Cardiac septum (tissue), 1 donor: Measurements from ENCODE around the gene PPM1E. TPM values are rescaled to one million over a fixed set of nuclear protein-coding genes. Genes with fewer than 3 reads are reported as not detected.

Experiments
- DNase-seq: peaks from one replicate; pipeline ENCODE4 v3.0.0-alpha.2; 2020; ENCODE audit warnings: low spot score
- intact Hi-C: fragments of 100-400 bp; cut with DNase I; formaldehyde crosslinking; loops from one replicate; pipeline ENCODE4 v1.14.0; 2022
- total RNA-seq: library from RNA; stranded (reverse); fragmentation: NEBNext Ultra II Directional; extraction: Animal tissue kit (Norgen Biotek cat#: 25700); gene quantifications from one replicate; pipeline ENCODE4 v1.2.1, GENCODE V29; 2021
- donor health status: DM: no; HTN: no; CAD: no.

PPM1E gene
- total RNA-seq, 1 donor from 2014 or later = 1.1 TPM

DNA sequence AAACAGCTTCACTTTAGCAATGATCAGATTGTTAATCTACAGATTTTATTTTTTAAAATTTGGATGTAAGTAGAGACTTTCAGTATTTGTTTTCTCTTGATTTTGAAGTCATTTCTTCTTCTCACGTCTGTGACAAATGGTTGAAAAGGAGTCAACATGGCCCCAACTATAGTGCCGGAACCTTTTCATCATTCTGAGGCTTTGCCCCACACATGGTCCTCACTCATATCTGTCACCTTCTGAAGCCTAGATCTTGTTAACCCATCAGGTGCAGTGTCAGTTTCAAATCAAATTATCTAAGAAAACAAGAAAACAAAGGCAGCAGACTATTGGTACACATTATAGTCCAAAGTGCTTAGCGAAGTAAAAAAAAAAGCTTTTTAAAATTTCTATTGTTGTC lies 227.0 kb downstream of the PPM1E start:
- intact Hi-C loops = no loop called here
- no peak for DNase-seq

DNA sequence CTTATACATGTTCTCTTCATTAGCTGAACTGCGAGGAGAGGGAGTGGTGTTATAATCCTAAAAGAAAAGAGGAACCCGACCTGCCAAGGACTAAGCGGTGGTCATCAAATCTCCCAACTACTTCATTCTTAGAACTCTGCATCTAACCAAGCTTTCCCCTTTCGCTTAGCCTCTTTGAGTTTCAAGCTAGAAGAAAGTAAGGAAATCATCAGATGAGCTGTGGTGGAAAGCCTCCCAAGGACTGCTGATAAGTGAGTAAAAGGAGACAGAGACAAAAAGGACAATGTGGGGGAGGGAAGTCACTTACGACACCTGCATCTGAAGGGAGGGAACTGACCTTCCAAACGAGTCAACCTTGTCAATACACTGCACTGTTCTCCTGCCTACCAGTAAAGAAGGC lies 229.7 kb downstream of the PPM1E start:
- intact Hi-C loops = no loop called here
- no peak for DNase-seq

DNA sequence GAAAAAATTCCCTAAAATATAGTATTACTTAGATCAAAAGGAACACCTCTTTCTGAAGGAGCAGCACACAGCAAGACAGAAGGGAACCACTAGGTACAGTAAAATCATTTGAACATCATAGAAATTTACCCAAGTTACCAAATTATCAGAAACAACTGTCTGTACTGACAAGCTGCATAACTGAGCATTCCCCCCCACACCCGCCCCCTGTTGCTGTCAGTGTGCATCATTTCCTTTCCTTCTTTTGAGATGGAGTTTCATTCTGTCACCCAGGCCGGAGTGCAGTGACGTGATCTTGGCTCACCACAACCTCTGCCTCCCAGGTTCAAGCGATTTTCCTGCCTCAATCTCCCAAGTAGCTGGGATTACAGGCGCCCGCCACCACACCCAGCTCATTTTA lies 230.3 kb downstream of the PPM1E start:
- no peak for DNase-seq

DNA sequence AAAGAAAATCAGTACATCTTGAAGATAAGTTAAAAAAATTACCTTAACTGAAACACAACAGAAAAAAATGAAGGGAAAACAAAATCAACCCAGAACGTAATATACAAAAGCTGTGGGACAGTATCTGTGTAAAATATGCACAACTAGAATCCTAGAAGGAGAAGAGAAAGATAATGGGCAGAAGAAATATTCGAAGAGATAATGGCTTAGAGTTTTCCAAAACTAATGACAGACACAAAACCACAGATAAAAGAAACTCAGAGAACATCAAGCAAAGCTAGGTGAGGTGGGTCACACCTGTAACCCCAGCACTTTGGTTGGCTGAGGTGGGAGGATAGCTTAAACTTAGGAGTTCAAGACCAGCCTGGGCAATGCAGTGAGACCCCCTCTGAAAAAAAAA lies 234.0 kb downstream of the PPM1E start:
- DNase-seq = no peak
- intact Hi-C loops = no loop called here

More for the DNA sequence above, 230.3 kb downstream of the PPM1E start:
- intact Hi-C loops = no loop called here

DNA sequence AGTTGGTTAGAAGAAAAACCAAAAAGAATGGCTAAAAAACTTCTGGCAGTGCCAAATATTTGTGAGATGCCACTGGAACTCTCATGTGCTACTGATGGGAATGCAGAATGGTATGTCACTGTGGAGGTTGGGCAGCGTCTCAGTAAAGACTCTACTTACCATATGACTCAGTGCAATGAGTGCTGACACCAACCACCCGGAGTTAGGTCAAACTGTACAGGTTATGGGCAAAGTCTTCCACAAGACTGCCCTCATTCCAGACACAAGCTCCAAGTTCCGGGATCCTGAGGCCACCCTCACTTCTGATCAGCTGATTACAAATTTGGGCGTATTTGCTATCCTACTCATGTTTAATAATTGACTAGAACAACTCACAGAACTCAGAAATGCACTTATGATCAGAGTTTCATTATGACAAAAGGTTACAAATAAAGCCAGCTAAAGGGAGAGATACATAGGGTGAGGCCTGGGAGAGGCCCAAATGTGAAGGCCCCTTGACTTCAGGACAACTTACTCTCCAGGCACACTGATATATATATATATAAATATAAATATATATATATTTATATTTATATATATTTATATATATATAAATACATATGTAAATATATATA lies 236.2 kb downstream of the PPM1E start:
- no peak for DNase-seq
- intact Hi-C loops = no loop called here

DNA sequence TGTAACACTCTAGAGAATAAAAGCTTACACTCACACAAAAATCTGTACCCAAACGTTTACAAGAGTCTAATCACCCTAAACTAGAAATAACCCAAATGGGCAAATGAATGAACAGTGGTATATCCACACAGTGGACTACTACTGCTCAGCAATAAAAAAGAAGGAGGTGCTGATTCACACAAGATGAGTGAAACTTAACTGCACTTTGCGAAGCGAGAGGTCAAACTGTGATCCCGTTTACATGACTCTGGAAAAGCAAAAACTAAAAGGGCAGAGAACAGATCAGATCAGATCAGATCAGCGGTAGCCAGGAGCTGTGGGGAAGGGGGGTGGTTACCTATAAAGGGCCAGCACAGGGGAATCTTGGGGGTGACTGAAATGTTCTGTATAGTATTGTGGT lies 237.7 kb downstream of the PPM1E start:
- DNase-seq = no peak
- intact Hi-C loops = no loop called here

DNA sequence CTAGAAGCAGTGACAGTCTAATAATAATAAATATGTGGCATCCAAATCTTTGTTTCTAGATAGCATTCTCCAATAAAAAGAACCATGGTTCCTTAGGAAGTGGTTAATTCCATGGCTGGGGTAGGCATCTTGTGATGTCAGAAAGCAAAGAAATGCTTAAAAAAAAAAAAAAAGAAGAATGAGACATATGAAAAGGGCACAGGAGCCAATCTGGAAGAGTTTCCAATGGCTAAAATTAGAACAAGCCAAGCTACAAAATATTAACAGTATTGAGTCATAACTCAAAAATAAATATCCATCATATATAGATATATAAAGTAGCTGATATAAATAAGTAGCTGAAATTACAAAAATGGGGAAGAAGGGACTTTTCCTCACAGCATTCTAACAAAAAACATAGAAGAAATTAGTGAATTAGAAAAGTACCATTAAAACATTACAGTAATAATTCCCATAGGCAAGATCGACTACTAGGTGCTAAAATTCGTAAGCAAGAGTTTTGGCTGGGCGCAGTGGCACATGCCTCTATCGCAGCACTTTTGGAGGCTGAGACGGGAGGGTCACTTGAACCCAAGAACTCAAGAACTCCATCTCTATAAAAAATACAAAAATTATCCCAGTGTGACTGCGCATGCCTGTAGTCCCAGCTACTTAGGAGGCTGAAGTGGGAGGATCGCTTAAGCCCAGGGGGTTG lies 239.7 kb downstream of the PPM1E start:
- intact Hi-C loops = no loop called here
- no peak for DNase-seq

- intact Hi-C loops = no loop called here
- no peak for DNase-seq
These were observed 241.3 kb downstream of the PPM1E start for GRCh38 chr17:58996968-58997367.

- DNase-seq = no peak
These were observed 242.3 kb downstream of the PPM1E start for GRCh38 chr17:58997756-58998553.

GRCh38 chr17:58998871-58999270 lies 243.2 kb downstream of the PPM1E start:
- DNase-seq = no peak
- intact Hi-C loops = no loop called here

More at GRCh38 chr17:58997756-58998553, 242.3 kb downstream of the PPM1E start:
- intact Hi-C loops = no loop called here

- intact Hi-C loops = no loop called here
- no peak for DNase-seq
These were observed 243.8 kb downstream of the PPM1E start for GRCh38 chr17:58999500-58999899.

DNA sequence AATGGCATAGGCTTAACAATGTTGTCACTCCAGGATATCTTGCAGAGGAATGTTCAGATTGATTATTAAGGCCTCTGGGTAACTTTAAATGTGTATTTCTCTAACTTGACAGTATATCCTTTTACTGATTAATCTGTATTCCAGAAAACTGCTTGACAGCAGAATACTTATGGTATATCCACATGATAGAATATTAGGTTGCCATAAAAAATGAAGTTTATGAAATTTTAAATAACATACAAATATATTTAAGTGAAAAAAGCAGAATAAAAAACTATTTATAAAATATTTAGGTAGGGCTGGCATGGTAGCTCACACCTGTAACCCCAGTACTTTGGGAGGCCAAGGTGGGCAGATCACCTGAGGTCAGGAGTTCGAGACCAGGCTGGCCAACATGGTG lies 244.4 kb downstream of the PPM1E start:
- no peak for DNase-seq
- intact Hi-C loops = no loop called here

DNA sequence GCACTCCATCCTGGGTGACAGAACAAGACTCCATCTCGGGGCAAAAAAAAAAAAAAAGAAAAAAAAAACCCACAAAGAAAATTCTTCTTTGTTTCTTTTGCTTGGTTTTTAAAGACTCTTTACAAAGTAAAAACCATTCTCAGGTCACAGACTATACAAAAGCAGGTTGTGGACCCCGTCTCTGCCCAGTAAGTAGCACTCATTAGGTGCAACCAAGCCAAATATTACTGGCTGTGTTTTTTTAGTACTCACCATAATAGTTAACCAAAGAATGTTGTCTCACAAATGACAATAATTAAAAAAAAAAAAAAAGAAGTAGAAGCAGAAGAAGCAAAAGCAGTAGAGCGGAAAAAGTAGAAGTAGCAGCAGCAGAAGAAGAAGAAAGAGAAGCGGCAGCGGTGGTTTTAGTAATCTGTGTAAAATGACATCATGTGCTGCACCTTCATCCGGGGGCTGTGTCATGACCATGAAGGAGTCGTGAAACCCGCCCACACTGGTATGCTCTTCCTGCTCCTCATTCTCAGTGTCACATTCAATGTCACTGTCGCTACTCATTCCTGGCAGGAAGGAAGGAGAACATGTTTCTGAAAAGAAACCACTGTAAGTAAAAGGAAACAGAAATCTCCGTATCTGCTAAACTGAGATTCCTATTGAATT lies 245.6 kb downstream of the PPM1E start:
- peak; percentile 79 for DNase-seq
- intact Hi-C loops = no loop called here

DNA sequence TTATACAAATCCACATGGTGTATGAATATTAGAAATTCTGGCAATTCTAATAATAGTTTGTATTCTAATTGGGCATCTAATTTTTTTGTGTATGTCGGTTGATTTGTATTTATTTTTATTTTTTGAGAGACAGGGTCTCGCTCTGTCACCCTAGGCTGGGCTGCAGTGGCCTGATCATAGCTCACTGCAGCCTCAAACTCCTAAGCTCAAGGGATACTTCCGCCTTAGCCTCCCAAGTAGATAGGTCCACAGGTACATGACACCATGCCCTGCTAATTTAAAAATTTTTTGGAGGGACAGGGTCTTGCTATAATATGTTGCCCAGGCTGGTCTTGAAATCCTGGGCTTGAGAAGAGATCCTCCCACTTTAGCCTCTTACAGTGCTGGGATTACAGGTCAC lies 246.5 kb downstream of the PPM1E start:
- no peak for DNase-seq
- intact Hi-C loops = loop anchor here (2.0 kb wide), 2 partner anchors 291 to 415 kb away; no protein-coding TSS in a partner anchor

GRCh38 chr17:59002848-59003247 lies 247.2 kb downstream of the PPM1E start:
- DNase-seq = no peak
- intact Hi-C loops = loop anchor here (2.0 kb wide), 2 partner anchors 292 to 416 kb away; no protein-coding TSS in a partner anchor

DNA sequence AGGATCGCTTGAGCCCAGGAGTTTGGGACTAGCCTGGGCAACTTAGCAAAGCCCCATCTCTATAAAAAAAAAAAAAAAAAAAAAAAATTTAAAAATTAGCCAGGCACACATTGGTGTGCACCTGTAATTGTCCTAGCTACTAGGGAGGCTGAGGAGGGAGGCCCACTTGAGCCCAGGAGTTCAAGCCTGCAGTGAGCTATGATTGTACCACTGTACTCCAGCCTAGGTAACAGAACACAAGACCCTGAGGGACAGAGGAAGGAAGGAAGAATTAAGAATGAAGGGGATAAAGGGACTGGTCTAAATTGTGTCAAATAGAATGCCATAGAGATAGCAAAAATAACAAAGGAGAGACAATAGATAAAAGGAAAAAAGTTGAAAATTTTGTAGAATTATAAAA lies 248.2 kb downstream of the PPM1E start:
- intact Hi-C loops = loop anchor here (2.0 kb wide), 3 partner anchors 293 to 485 kb away; no protein-coding TSS in a partner anchor

DNA sequence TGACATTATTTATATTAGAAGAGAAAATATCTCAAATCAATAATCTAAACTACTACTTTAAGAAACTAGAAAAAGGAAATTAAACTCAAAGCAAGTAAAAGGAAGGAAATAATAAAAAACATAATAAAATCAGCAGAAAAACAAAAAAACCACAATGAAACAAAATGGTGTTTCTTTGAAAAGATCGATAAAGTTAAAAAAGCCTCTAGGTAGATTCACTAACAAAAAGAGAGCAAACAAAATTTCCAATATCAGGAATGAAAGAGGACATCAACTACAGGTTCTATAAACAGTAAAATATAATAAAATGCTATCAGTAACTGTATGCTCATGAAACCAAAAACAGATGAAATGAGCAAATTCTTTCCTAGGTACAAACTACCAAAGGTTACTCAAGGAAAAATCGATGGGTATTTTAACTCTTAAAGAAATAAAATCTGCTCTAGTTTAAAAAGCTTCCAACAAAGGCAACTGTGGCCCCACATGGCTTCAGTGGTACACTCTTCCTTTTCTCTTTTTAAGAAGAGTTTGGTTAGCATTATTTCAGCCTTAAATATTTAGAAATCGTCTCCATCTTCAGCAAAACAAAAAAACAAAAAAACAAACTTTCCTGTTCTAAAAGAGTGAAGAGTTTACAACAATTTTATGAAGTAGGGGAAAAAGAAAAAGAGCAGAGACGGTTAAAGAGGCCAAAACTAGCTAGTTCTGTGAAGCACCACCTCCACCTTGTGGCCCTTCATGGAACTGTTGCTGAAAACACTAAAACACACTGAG lies 248.9 kb downstream of the PPM1E start:
- intact Hi-C loops = loop anchor here (2.0 kb wide), 1 partner anchor 486 kb away; no protein-coding TSS in a partner anchor
- DNase-seq = no peak

More for the DNA sequence above, 248.2 kb downstream of the PPM1E start:
- no peak for DNase-seq

DNA sequence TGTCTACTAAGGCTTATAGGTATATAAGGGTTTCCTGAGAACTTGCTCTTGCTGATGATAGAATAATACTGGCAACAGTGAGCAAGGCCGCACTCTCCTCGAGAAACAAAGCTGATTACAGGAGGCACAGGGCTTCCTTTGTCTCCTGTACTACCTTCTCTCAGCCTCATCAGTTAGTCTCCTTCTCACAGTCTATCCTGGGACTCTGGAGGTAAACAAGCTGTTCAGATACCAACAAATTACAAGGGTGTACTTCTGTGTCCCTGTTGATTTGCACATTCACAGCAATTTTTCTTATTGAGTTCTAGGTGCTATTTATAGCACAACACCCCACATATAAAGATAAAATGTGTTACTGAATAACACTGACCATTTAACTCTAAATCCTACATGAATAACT lies 252.3 kb downstream of the PPM1E start:
- no peak for DNase-seq
- intact Hi-C loops = no loop called here

DNA sequence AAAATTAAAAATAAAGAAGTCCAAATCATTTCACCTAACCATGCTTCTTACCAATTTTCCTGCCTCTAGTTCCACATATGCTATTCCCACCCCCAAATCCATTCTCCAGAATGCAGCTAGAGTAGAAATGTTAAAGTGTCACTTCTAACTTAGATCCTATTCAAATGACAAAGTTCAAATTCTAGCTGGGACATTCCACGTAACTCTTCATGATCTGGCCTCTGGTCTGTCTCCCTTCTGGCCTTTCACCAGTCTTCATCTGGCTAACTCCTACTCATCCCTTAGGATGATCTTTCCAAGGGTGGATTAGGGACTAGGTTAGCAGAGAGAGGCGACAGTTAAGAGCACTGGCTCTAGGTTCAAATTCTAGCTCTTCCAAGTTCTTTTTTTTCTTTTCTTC lies 253.1 kb downstream of the PPM1E start:
- DNase-seq = no peak
- intact Hi-C loops = no loop called here
